Liver (tissue), 9 donors: ENCODE results near the gene FANCE. TPM values are rescaled to one million over a fixed set of nuclear protein-coding genes. Genes with fewer than 3 reads are reported as not detected.

Experiments
- DNase-seq: peaks from one replicate; pipeline ENCODE4 v3.0.0-alpha.2; 2017; ENCODE audit warnings: low spot score
- H3K27ac ChIP-seq, 2 donors: one replicate each; pipeline ENCODE4 v1.7.0; 2013; ENCODE audit warnings: inconsistent platforms in 2 of 2, low read length in 2 of 2, control low read depth in 1 of 2, low read depth in 1 of 2, mild to moderate bottlenecking in 1 of 2
- H3K27me3 ChIP-seq, 4 donors: one replicate each; pipeline versions ENCODE4 v1.6.1 to v1.7.0; 2013; ENCODE audit warnings: low read length in 3 of 4, inconsistent platforms in 1 of 4, mild to moderate bottlenecking in 1 of 4, moderate library complexity in 1 of 4; ENCODE audit not compliant: control insufficient read depth in 4 of 4, insufficient read depth in 4 of 4
- H3K36me3 ChIP-seq, 4 donors: one replicate each; pipeline versions ENCODE4 v1.6.1 to v1.7.0; 2013; ENCODE audit warnings: low read length in 3 of 4, mild to moderate bottlenecking in 3 of 4, low read depth in 1 of 4, moderate library complexity in 1 of 4; ENCODE audit not compliant: control insufficient read depth in 4 of 4, insufficient read depth in 3 of 4
- H3K4me1 ChIP-seq, 4 donors: one replicate each; pipeline versions ENCODE4 v1.6.1 to v1.7.0; 2013; ENCODE audit warnings: low read length in 3 of 4, mild to moderate bottlenecking in 3 of 4, moderate library complexity in 1 of 4; ENCODE audit not compliant: control insufficient read depth in 4 of 4, insufficient read depth in 4 of 4
- H3K4me3 ChIP-seq, 3 donors: one replicate each; pipeline versions ENCODE4 v1.6.1 to v1.7.0; 2013; ENCODE audit warnings: low read length in 3 of 3, control low read depth in 1 of 3, low read depth in 1 of 3, mild to moderate bottlenecking in 1 of 3
- H3K9ac ChIP-seq, 2 donors: one replicate each; pipeline ENCODE4 v1.7.0; 2013; ENCODE audit warnings: low read length in 2 of 2, mild to moderate bottlenecking in 2 of 2, moderate library complexity in 2 of 2, control low read depth in 1 of 2, low read depth in 1 of 2
- H3K9me3 ChIP-seq, 4 donors: one replicate each; pipeline versions ENCODE4 v1.6.1 to v1.7.0; 2013; ENCODE audit warnings: low read length in 3 of 4; ENCODE audit not compliant: control insufficient read depth in 4 of 4
- EGR1 ChIP-seq, 2 donors: IDR thresholded peaks; 2 replicates each; pipeline ENCODE4 v1.6.1; 2016 to 2018; ENCODE audit warnings: antibody characterized with exemption in 2 of 2, low read depth in 2 of 2
- FOXA1 ChIP-seq: IDR thresholded peaks from 2 replicates; pipeline ENCODE4 v1.6.1; 2016; ENCODE audit warnings: antibody characterized with exemption
- FOXA2 ChIP-seq: IDR thresholded peaks from 2 replicates; pipeline ENCODE4 v1.6.1; 2016; ENCODE audit warnings: antibody characterized with exemption
- HNF4A ChIP-seq, 2 donors: conservative IDR thresholded peaks; 2 replicates each; pipeline ENCODE4 v1.6.1; 2016; ENCODE audit warnings: antibody characterized with exemption in 2 of 2, mild to moderate bottlenecking in 2 of 2
- HNF4G ChIP-seq: IDR thresholded peaks from 2 replicates; pipeline ENCODE4 v1.6.1; 2016; ENCODE audit warnings: antibody characterized with exemption
- JUND ChIP-seq, 2 donors: IDR thresholded peaks; 2 replicates each; pipeline ENCODE4 v1.6.1; 2016; ENCODE audit warnings: antibody characterized with exemption in 2 of 2
- NR2F2 ChIP-seq: IDR thresholded peaks from 2 replicates; pipeline ENCODE4 v1.6.1; 2016; ENCODE audit warnings: antibody characterized with exemption
- RAD21 ChIP-seq, 2 donors: IDR thresholded peaks; 2 replicates each; pipeline ENCODE4 v1.6.1; 2016; ENCODE audit warnings: antibody characterized with exemption in 2 of 2, mild to moderate bottlenecking in 2 of 2
- RXRA ChIP-seq, 2 donors: IDR thresholded peaks; 2 replicates each; pipeline ENCODE4 v1.6.1; 2017 to 2018; ENCODE audit warnings: antibody characterized with exemption in 2 of 2, mild to moderate bottlenecking in 1 of 2
- SP1 ChIP-seq: IDR thresholded peaks from 2 replicates; pipeline ENCODE4 v1.6.1; 2018; ENCODE audit warnings: antibody characterized with exemption, mild to moderate bottlenecking
- TAF1 ChIP-seq: conservative IDR thresholded peaks from 2 replicates; pipeline ENCODE4 v1.6.1; 2016; ENCODE audit warnings: antibody characterized with exemption, mild to moderate bottlenecking
- YY1 ChIP-seq: IDR thresholded peaks from 2 replicates; pipeline ENCODE4 v1.6.1; 2016; ENCODE audit warnings: antibody characterized with exemption, mild to moderate bottlenecking
- WGBS: extraction: QIAGEN DNeasy Blood & Tissue Kit; methylation state at CpG from one replicate; pipeline ENCODE4 v1.1.7; 2013; 5-methylcytosine and 5-hydroxymethylcytosine counted together
- polyA plus RNA-seq, 2 donors: library from polyadenylated mRNA; stranded (reverse) in 1 of 2; unstranded in 1 of 2; fragments of 200-250 nt in 1 of 2; fragments of >200 nt in 1 of 2; fragmentation: Nextera tagmentation in 1 of 2; extraction: Ambion mirVana in 1 of 2; gene quantifications; one replicate each; pipeline versions ENCODE4 v1.2.1 to v1.2.3, GENCODE V29; 2013 to 2015
- total RNA-seq, 2 donors: library from RNA; depleted of rRNA; stranded (reverse); fragments of >200 nt; gene quantifications; one replicate each; pipeline ENCODE4 v1.2.3, GENCODE V29; 2014
- TF ChIP-seq, protein P1 (sequence below): IDR thresholded peaks from 2 replicates; pipeline ENCODE4 v1.6.1; 2016; ENCODE audit warnings: antibody characterized with exemption
- TF ChIP-seq, protein P2 (sequence below): fragments of 150-350 bp; IDR thresholded peaks from 2 replicates; pipeline ENCODE4 v1.5.1; 2017; ENCODE audit warnings: improper control_type of control experiment, low read depth, low read length; ENCODE audit not compliant: missing input control
- TF ChIP-seq, protein P3 (sequence below): IDR thresholded peaks from 2 replicates; pipeline ENCODE4 v1.6.1; 2016; ENCODE audit warnings: antibody characterized with exemption
- TF ChIP-seq, protein P4 (sequence below): IDR thresholded peaks from 2 replicates; pipeline ENCODE4 v1.6.1; 2016; ENCODE audit warnings: antibody characterized with exemption, mild to moderate bottlenecking
- TF ChIP-seq, protein P5 (sequence below): IDR thresholded peaks from 2 replicates; pipeline ENCODE4 v1.6.1; 2016; ENCODE audit warnings: antibody characterized with exemption
- donor health status: healthy.
- donor health status: healthy.
- donor health status: healthy.
- donor health status: healthy.
- donor health status: healthy.

FANCE gene
- total and polyA plus RNA-seq, 4 donors: 0.11 to 4.2 (median 0.79) TPM

DNA sequence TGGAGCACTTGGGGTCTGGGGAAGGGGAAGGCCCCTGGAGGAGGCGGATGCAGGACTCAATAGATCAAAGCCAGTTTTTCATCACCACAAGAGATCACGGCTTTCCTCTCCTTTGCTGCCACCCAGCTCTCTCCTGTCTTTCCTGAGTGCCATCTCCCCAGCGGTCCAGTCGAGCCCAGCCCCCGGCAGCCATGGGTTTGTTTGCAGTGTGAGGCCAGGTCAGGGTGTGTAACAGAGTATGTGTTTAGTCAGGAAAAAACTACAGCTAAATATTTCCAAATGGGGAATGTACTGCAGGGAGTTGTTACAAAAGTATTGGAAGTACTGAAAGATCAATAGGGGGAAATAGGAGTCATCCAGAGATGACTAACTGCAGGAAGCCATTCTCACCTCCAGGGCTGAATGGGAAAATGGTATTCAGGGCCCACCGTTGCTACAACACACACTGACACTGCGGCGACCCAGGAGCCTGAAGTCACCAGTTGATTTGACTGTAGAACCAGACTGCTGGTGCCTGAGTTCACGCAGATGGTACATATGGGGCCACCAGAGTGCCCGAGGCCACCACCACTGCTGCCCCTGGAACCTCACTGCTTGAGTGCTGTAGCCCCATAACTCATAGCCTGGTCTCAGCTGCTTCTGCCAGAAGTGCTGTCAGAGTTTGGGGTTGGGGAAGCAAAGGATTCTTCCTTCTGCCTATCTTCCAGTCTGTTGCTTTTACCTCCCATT lies 23.6 kb upstream of the FANCE start (continued):
- TF ChIP-seq EGR1 (IDR thresholded peaks at IDR 0.05; ENCODE audit: low read depth in 2 of 2): peak in 1 of 2 donors; percentile 52

DNA sequence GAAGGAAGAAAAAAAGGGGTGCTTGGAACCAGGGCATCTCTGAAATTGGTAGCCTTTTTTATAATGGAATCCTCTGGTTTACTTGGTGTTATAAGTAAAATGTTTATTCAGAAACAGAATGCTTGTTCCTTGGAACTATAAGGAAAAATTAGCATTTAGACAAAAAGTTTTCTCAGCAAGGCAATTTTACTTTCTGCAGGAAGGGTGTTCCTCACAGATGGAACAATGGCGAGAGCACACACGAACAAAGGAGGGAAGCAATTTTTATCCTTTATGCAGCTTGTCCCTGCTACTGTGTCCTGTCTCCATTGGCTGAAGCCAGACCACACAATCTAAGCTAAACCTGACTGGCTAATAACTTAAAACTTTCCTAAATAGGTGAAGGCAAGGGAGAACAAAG lies 22.7 kb upstream of the FANCE start:
- WGBS: 96% methylated on average over 2 of the region's 2 CpGs
- Histone ChIP-seq H3K36me3 (peaks cover 0 to 7% (median 4%) of the 10 kb centered on the region in 4 donors), H3K4me3 (no peak overlapping the region), H3K27me3 (no peaks in the 10 kb centered on the region), H3K9ac (no peak overlapping the region), H3K4me1 (peaks cover 5 to 22% (median 14%) of the 10 kb centered on the region in 4 donors), H3K9me3 (peaks cover 0 to 2% (median 0%) of the 10 kb centered on the region in 4 donors), H3K27ac (no peak overlapping the region)
- no peak for DNase-seq
- TF ChIP-seq NR2F2: no peak
- no peak for TF ChIP-seq YY1
- TF ChIP-seq, protein P1, sequence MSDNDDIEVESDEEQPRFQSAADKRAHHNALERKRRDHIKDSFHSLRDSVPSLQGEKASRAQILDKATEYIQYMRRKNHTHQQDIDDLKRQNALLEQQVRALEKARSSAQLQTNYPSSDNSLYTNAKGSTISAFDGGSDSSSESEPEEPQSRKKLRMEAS: no peak
- no peak for TF ChIP-seq TAF1
- TF ChIP-seq JUND (IDR thresholded peaks at IDR 0.05): no peak
- no peak for TF ChIP-seq EGR1 (IDR thresholded peaks at IDR 0.05; ENCODE audit: low read depth in 2 of 2)
- TF ChIP-seq HNF4A (conservative IDR thresholded peaks at IDR 0.05): no peak
- TF ChIP-seq, protein P2, sequence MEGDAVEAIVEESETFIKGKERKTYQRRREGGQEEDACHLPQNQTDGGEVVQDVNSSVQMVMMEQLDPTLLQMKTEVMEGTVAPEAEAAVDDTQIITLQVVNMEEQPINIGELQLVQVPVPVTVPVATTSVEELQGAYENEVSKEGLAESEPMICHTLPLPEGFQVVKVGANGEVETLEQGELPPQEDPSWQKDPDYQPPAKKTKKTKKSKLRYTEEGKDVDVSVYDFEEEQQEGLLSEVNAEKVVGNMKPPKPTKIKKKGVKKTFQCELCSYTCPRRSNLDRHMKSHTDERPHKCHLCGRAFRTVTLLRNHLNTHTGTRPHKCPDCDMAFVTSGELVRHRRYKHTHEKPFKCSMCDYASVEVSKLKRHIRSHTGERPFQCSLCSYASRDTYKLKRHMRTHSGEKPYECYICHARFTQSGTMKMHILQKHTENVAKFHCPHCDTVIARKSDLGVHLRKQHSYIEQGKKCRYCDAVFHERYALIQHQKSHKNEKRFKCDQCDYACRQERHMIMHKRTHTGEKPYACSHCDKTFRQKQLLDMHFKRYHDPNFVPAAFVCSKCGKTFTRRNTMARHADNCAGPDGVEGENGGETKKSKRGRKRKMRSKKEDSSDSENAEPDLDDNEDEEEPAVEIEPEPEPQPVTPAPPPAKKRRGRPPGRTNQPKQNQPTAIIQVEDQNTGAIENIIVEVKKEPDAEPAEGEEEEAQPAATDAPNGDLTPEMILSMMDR: no peak
- no peak for TF ChIP-seq FOXA2
- no peak for TF ChIP-seq FOXA1
- TF ChIP-seq SP1: no peak
- no peak for TF ChIP-seq RXRA (IDR thresholded peaks at IDR 0.05)
- TF ChIP-seq, protein P3, sequence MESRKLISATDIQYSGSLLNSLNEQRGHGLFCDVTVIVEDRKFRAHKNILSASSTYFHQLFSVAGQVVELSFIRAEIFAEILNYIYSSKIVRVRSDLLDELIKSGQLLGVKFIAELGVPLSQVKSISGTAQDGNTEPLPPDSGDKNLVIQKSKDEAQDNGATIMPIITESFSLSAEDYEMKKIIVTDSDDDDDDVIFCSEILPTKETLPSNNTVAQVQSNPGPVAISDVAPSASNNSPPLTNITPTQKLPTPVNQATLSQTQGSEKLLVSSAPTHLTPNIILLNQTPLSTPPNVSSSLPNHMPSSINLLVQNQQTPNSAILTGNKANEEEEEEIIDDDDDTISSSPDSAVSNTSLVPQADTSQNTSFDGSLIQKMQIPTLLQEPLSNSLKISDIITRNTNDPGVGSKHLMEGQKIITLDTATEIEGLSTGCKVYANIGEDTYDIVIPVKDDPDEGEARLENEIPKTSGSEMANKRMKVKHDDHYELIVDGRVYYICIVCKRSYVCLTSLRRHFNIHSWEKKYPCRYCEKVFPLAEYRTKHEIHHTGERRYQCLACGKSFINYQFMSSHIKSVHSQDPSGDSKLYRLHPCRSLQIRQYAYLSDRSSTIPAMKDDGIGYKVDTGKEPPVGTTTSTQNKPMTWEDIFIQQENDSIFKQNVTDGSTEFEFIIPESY: no peak
- TF ChIP-seq, protein P4, sequence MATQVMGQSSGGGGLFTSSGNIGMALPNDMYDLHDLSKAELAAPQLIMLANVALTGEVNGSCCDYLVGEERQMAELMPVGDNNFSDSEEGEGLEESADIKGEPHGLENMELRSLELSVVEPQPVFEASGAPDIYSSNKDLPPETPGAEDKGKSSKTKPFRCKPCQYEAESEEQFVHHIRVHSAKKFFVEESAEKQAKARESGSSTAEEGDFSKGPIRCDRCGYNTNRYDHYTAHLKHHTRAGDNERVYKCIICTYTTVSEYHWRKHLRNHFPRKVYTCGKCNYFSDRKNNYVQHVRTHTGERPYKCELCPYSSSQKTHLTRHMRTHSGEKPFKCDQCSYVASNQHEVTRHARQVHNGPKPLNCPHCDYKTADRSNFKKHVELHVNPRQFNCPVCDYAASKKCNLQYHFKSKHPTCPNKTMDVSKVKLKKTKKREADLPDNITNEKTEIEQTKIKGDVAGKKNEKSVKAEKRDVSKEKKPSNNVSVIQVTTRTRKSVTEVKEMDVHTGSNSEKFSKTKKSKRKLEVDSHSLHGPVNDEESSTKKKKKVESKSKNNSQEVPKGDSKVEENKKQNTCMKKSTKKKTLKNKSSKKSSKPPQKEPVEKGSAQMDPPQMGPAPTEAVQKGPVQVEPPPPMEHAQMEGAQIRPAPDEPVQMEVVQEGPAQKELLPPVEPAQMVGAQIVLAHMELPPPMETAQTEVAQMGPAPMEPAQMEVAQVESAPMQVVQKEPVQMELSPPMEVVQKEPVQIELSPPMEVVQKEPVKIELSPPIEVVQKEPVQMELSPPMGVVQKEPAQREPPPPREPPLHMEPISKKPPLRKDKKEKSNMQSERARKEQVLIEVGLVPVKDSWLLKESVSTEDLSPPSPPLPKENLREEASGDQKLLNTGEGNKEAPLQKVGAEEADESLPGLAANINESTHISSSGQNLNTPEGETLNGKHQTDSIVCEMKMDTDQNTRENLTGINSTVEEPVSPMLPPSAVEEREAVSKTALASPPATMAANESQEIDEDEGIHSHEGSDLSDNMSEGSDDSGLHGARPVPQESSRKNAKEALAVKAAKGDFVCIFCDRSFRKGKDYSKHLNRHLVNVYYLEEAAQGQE: no peak
- TF ChIP-seq HNF4G: no peak
- TF ChIP-seq, protein P5, sequence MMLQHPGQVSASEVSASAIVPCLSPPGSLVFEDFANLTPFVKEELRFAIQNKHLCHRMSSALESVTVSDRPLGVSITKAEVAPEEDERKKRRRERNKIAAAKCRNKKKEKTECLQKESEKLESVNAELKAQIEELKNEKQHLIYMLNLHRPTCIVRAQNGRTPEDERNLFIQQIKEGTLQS: no peak
- no peak for TF ChIP-seq RAD21 (IDR thresholded peaks at IDR 0.05)
